ENCODE results near the gene SNAPIN. TPM values are rescaled to one million over a fixed set of nuclear protein-coding genes. Genes with fewer than 3 reads are reported as not detected.

The SNAPIN gene
- total and polyA plus RNA-seq, 7 donors: 30.0 to 94.5 (median 51.2) TPM

- no peak for TF ChIP-seq EP300 (IDR thresholded peaks at IDR 0.05)
- TF ChIP-seq, protein P1, sequence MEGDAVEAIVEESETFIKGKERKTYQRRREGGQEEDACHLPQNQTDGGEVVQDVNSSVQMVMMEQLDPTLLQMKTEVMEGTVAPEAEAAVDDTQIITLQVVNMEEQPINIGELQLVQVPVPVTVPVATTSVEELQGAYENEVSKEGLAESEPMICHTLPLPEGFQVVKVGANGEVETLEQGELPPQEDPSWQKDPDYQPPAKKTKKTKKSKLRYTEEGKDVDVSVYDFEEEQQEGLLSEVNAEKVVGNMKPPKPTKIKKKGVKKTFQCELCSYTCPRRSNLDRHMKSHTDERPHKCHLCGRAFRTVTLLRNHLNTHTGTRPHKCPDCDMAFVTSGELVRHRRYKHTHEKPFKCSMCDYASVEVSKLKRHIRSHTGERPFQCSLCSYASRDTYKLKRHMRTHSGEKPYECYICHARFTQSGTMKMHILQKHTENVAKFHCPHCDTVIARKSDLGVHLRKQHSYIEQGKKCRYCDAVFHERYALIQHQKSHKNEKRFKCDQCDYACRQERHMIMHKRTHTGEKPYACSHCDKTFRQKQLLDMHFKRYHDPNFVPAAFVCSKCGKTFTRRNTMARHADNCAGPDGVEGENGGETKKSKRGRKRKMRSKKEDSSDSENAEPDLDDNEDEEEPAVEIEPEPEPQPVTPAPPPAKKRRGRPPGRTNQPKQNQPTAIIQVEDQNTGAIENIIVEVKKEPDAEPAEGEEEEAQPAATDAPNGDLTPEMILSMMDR (IDR thresholded peaks at IDR 0.05): no peak
- TF ChIP-seq POLR2A (IDR thresholded peaks at IDR 0.05): no peak
- Histone ChIP-seq H3K9me3 (no peaks in the 10 kb centered on the region), H3K27ac (no peak overlapping the region), H3K4me1 (peaks cover 0 to 3% (median under 1%) of the 10 kb centered on the region in 4 donors), H3K36me3 (no peaks in the 10 kb centered on the region), H3K4me3 (no peak overlapping the region), H3K27me3 (peaks cover 0 to 22% (median 10%) of the 10 kb centered on the region in 3 donors)
- 53 to 74% methylated on average over 12 of the region's 12 CpGs for whole genome bisulfite sequencing, 2 donors
- DNase-seq: no peak
- intact Hi-C loops (cut with DNase I): no loop called here
These were observed 26.4 kb downstream of the SNAPIN start for GRCh38 chr1:153684892-153685291.

GRCh38 chr1:153685544-153686340, 27.2 kb downstream of the SNAPIN start:
- H3K27ac ChIP-seq: no peak overlapping the region
- no peak for DNase-seq

DNA sequence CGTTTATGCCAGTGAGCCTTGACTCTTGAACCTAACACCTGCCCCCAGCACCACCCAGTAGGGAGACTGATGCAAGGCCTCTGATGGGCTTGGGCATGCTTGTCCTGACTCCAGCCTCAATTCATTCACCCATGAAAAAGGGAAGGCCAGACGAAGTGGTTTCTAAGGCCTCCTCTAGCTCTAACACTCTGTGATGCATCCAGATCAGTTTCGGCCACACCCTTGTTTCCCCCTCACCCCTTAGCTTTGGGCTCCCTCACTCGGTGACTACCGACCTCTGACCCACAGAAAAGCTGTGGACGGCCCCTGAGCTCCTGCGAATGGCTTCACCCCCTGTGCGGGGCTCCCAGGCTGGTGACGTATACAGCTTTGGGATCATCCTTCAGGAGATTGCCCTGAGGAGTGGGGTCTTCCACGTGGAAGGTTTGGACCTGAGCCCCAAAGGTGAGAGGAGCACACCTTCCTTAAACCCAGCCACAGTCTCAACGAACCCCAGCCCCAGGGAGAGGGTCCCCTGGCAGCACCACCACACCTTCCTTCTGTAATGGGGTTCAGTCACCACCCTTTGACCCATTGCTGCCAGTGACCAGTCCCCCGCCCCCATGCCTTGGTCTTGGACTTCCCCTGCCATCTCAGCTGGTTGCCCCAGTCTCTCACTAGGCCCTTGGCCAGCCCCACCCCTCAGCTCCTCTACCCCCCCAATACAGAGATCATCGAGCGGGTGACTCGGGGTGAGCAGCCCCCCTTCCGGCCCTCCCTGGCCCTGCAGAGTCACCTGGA, 29.0 kb downstream of the SNAPIN start:
- TF ChIP-seq POLR2A (IDR thresholded peaks at IDR 0.05) (no peak), EP300 (IDR thresholded peaks at IDR 0.05) (no peak), POLR2AphosphoS5 (IDR thresholded peaks at IDR 0.05) (no peak)
- TF ChIP-seq, protein P1 (IDR thresholded peaks at IDR 0.05): no peak
- intact Hi-C loops (cut with DNase I): no loop called here
- Histone ChIP-seq H3K27ac (no peak overlapping the region), H3K4me3 (no peak overlapping the region), H3K9me3 (no peaks in the 10 kb centered on the region), H3K36me3 (no peaks in the 10 kb centered on the region), H3K27me3 (no peaks in the 10 kb centered on the region), H3K4me1 (no peaks in the 10 kb centered on the region)
- DNase-seq: no peak
- WGBS, 2 donors: 81 to 90% methylated on average over 16 of the region's 16 CpGs

More at GRCh38 chr1:153685544-153686340, 27.2 kb downstream of the SNAPIN start:
- H3K9me3 ChIP-seq: no peaks in the 10 kb centered on the region
- intact Hi-C loops (cut with DNase I): no loop called here
- H3K4me1 ChIP-seq: no peaks in the 10 kb centered on the region
- H3K4me3 ChIP-seq: no peak overlapping the region
- peaks cover 0 to 13% (median 1%) of the 10 kb centered on the region in 3 donors for H3K27me3 ChIP-seq
- H3K36me3 ChIP-seq: no peaks in the 10 kb centered on the region
- no peak for TF ChIP-seq POLR2A (IDR thresholded peaks at IDR 0.05)
- TF ChIP-seq, protein P1 (IDR thresholded peaks at IDR 0.05): no peak
- TF ChIP-seq EP300 (IDR thresholded peaks at IDR 0.05): no peak
- 81% methylated on average over 11 of the region's 11 CpGs for WGBS, 2 donors

DNA sequence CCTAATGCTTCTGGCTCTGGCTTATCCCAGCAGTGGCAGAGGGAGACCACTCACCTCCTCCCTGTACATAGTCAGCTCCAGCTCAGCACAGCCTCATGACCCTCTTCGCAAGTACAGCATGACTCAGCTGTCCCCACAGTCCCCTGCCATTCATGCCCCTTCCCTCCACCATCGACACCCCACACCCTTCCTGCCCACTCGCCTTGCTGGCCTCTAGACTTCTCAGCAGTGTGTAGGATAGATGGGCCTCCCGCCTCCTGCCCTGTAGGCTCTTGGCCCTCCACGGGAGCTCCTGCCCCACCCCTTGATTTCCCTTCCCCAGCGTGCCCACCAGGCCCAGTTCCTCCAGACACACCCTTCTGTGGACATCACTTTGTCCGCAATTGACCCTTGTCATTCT, 29.8 kb downstream of the SNAPIN start:
- intact Hi-C loops (cut with DNase I): no loop called here

More for the DNA sequence above, 29.8 kb downstream of the SNAPIN start:
- Histone ChIP-seq H3K4me1 (no peaks in the 10 kb centered on the region), H3K36me3 (no peaks in the 10 kb centered on the region), H3K27ac (no peak overlapping the region), H3K27me3 (no peaks in the 10 kb centered on the region), H3K9me3 (no peaks in the 10 kb centered on the region), H3K4me3 (no peak overlapping the region)
- no peak for DNase-seq
- no peak for TF ChIP-seq EP300 (IDR thresholded peaks at IDR 0.05)
- TF ChIP-seq POLR2AphosphoS5 (IDR thresholded peaks at IDR 0.05): no peak
- no peak for TF ChIP-seq POLR2A (IDR thresholded peaks at IDR 0.05)
- TF ChIP-seq, protein P1 (IDR thresholded peaks at IDR 0.05): no peak
- 82 to 86% methylated on average over 7 of the region's 7 CpGs for WGBS, 2 donors

Measured in sigmoid colon (tissue), 7 donors.